ENCODE data around the gene ADGRV1.

The ADGRV1 gene

DNA sequence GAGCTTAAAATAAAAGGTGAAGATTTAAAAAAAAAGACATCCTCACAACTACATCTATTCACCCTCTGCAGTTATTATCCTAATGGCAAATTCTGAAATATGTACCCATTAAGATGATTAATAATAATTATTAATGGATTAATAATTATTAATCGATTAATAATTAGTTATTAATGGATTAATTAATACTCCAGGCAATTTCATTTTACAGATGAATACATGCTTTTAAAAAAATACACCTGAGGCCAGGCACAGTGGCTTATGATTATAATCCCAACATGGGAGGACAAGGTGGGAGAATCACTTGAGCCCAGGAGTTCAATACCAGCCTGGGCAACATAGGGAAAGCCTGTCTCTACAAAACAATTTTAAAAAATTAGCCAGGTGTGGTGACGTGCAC, 642.1 kb downstream of the ADGRV1 start:
- no peak for DNase-seq (ENCODE audit: low spot score)

DNA sequence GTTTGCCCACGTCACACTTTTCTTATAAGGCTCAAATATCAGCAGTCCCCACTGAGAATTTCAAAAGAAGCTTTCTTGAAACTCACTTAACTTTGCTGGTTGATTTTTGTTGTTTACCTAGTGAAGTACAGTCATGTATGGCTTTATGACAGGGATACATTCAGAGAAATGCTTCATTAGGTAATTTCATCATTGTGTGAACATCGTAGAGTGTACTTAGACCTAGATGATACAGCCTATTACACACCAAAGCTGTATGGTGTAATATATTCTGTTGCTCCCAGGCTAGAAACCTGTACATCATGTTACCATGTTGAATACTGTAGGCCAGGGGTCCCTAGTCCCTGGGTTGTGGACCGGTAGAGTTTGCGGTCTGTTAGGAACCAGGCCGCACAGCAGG, 647.5 kb downstream of the ADGRV1 start:
- DNase-seq (ENCODE audit: low spot score), result no peak

DNA sequence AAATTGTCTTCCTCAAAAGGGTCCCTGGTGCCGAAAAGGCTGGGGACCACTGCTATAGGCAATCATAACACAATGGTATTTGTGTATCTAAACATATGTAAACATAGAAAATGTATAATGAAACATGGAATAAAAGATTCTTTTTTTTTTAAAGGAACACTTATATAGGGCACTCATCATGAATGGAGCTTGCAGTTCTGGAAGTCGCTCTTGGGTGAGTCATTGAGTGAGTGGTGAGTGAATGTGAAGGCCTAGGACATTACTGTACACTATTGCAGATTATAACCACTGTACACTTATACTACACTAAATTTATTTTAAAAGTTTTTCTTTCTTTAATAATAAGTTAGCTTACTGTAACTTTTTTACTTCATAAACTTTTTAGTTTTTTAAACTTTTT, 648.1 kb downstream of the ADGRV1 start:
- peak; percentile 25 for DNase-seq (ENCODE audit: low spot score)

DNA sequence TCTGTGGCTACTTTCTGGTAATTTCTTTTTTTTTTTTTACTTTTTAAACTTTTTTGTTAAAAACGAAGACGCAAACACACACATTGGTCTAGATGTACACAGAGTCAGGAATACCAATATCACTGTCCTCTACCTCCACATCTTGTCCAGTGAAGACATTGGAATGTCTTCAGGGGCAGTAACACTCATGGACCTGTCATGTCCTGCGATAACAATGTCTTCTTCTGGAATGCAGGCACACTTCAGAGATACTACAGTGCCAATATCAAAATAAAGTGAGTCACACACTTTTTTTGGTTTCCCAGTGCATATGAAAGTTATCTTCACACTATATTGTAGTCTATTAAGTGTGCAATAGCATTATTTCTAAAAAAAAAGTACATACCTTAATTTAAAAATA, 648.7 kb downstream of the ADGRV1 start:
- DNase-seq (ENCODE audit: low spot score), result no peak

DNA sequence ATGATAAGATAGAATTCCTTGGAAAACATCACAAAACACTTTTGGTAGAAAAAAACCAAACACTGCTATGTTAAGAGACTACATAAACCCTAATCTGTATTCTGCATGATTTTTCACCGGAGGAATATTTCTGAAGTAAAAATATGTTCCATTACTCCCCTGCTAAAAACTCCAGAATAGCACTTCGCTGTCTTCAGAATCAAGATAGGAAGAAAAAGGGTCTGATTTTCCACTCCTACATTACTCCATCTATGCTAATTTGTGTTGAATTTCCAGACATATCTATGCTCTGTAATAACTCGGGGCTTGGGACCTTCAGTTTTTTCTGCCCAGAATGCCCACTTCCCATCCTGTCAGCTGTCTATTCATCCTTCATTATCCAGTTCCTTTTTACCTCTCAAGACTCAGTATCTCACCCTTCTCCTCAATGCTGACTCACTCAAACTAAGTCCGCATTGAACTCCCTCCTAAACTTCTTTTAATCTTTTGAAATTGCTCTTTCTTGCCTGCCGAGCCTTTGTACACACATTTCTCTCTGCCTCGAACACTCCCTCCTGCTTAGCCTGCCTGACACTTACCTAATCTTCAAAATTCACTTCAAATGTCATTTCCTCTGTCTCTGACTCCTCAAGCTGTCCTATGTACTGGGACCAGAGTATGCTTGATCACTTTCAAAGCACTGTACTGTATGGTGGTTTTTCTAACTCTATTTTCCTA, 653.6 kb downstream of the ADGRV1 start:
- DNase-seq (ENCODE audit: low spot score), result no peak

DNA sequence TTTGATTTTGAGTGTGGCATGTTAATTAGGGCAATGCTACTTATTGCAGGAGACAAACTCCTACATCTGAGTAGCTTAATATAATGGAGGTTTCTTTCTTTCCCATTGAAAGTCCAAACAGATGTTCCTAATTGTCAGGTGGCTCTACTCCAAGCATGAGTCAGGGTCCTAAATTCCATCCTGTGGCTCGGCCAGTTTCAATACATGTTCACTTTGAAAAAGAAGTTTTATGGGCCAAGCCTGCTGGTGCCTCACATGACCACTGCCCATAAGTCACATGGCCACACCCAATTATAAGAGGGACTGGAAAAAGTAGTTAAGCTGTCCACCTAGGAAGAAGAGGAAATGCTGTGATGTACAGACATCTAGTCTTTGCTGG, 654.1 kb downstream of the ADGRV1 start:
- DNase-seq (ENCODE audit: low spot score), result peak; percentile 87
